Suppressor macrophage (primary cell): ENCODE data around the gene TNFRSF6B.
"Not testable (repeated sequence)": the region's sequence is repeated elsewhere in the genome, so short reads cannot be mapped to it uniquely, and the experiment has no call there.

Experiments
- DNase-seq, 4 experiments: peaks; one replicate each; pipeline ENCODE4 v3.0.0-alpha.2; 2020 to 2022

The TNFRSF6B gene

DNA sequence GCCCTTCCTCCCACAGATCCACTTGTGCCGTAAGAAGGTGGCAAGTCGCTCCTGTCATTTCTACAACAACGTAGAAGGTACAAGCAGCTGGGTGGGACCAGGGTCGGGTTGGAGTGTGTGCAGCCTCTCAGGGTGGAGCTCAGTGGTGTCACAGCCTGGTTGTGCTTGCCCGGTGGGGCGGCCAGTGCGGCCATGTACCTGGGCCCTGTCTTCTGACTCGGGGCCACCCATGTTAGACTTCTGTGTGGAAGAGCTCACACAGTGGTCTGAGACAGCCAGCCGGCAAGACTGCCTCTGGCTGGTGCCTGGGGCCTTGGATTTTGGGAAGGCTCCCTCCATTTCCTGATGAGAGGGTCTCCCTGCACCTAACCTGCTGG lies 33.7 kb upstream of the TNFRSF6B start:
- no peak for DNase-seq

DNA sequence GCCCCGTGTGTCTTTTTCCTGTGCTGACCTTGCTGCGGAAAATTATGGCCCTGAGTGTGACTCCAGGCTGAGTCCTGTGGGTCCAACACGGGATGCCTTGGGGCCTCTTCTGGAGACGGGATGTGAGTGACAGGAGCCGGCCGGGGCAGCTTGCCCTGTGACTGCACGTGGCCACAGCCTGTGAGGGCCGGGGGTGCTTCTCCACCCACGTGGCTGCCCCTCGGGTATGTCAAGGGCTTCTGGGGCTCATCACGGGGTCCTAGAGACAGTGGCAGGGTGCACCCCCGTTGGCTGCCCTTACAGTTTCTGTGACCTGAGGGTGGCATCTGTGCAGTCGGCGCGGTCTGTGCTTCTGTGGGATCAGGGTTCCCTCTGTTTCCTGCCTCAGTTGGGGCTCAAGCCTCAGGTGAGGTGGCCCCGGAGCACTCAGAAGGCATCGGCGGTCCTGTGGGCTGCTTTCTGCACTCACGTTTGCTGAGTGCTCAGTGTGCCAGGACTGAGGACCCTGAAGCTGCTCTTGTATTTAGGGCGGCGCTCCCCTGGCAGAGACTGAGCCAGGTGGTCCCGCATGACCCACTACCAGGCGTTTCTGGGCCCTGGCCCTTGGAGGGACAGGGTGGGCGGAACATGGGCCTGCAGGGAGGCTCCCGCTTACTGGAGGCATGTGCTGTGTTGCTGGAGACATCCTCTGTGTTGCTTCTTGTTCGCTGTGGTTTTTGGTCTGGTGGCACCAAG lies 33.0 kb upstream of the TNFRSF6B start:
- no peak for DNase-seq

DNA sequence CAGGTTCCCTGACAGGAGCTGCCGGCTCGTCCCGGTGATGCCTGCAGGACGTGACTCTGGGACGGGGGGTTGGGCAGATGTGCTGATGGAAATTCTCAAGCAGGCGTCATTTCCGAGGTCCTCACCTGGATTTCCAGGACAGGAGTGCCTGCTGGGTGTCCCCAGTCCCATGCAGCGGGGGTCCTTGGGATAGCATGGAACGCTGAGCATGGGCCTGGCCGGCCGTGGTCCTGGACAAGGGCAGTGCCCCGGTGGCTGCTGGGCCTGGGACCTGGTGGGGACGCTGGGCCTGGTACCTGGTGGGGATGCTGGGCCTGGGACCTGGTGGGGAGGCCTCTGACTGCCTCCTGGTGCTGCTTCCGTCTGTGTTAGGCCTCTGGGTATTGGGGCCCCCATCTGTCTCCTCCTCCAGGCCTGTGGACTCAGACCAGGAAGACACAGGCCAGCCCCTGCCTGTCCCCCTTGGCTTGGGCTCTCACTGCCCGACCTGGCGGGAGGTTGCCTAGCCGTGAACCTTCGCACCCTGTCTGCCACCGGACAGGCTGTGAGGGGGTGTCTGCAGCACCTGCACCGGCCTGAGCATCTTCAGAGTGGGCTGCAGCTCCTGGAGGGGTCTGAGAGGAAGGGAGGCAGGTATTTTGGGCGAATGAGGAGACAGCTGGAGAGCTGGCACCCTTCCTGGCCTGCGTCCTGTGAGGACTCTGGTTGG lies 32.2 kb upstream of the TNFRSF6B start:
- DNase-seq, result no peak

DNA sequence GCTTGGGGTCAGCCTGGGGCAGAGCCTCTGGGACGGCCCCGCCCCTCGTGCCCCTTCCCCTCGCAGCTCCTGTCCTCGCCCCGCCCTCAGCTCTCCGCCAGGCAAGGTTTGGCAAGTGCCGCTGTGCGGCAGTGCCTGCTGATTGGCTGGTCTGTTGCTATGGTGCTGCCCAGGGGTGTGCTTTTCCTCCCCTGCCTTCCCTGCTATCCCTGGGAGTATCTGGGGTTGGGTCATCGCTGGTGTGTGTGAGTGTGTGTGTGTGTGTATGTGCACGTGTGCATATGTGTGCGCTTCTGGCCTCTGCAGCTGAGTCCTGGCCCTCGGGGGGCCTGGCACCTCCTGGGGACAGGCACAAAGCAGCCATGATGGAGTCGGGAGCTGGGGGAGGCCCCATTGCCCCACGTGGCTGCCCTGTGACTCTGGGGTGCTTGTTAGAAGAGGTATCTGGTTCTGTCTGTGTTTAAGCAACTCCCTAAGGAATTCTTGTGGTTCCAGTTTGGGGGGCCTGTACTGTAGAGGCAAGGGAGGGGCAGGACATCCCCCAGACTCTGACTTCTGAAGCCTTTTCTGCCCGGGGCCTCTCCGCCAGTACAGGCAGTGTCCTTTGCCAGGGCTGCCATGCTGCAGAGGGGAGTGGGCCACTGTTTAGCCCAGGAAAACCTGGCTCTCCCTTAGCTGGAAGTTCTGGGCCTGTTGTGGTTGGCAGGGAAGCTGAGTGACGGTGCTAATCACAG lies 31.4 kb upstream of the TNFRSF6B start:
- no peak for DNase-seq

DNA sequence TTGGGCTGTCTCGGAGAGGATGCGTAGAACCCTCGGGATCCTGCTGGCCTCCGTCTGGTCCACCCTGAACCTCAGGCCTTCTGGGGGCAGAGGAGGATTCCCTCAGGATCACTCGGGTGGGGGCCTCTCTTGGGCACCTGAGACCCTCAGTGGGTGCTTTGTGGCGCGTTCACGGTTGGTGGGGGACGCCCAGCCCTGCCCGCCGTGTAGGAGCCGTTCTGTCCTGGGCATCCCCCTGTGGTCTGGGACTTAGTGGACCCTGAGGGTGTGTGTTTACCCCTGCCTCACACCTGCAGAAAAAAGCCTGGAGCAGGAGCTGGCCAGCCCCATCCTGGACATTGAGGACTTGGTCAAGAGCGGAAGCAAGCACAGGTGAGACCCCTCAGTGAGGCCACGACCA lies 30.7 kb upstream of the TNFRSF6B start:
- no peak for DNase-seq

DNA sequence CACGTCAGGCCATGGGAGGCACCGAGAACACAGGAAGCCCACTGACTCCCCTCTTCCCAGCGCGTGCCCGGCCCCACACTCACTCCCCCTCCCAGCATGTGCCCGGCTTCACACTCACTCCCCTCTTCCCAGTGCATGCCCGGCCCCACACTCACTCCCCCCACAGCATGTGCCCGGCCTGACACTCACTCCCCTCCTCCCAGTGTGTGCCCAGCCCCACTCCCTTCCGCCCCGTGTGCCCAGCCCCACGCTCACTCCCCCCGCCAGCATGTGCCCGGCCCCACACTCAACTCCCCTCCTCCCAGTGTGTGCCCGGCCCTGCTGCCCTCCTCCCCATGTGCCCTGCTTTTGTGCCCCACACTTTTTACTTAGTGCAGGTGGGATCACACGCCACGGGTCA lies 28.6 kb upstream of the TNFRSF6B start:
- DNase-seq, result no peak

DNA sequence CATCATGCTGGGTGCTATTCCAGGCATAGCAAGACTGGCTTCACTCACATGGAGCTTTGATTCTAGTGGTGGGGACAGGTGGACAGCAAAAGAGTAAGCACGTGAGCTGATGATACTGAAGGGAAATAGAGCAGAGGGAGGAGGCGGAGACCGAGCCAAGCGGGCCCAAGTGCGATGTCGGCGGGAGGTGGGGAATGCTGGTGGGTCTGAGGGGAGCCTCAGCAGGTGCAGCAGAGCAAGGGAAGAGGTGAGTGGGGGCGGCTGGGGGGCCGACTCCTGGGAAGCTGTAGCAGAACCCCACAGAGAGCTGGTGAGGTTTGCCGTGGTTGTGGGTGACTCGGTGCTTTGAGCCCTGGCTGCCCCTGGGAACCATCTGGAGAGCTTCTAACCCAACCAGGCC lies 28.1 kb upstream of the TNFRSF6B start:
- no peak for DNase-seq

DNA sequence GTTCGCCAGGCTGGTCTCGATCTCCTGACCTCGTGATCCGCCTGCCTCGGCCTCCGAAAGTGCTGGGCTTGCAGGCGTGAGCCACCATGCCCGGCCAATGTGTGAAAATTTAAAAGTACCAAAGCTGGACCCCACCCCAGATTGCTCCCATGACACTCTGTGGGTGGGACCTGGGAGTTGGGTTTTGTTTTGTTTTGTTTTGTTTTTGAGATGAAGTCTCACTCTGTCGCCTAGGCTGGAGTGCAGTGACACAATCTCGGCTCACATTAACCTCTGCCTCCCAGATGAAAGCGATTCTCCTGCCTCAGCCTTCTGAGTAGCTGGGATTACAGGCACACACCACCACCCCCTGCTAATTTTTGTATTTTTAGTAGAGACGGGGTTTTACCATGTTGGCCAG lies 24.8 kb upstream of the TNFRSF6B start:
- DNase-seq, result not testable (repeated sequence)

DNA sequence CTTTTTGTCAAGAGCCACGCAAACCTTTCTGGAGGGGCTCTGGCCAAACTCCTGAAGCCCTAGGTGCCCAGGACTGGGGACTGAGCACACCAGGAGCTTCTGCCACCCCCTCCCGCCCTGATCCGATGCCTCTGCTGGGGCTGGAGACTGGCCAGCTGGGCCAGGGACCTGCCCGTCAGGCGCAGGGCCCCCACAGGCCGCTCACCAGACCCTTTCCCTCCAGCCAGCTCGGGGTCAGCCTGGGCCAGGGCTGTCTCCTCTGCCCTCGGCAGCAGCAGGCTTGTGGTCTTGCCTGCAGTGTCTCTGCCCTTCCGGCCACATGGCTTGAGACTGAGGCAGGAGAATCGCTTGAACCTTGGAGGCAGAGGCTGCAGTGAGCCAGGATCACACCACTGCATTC lies 23.8 kb upstream of the TNFRSF6B start:
- DNase-seq, result no peak

DNA sequence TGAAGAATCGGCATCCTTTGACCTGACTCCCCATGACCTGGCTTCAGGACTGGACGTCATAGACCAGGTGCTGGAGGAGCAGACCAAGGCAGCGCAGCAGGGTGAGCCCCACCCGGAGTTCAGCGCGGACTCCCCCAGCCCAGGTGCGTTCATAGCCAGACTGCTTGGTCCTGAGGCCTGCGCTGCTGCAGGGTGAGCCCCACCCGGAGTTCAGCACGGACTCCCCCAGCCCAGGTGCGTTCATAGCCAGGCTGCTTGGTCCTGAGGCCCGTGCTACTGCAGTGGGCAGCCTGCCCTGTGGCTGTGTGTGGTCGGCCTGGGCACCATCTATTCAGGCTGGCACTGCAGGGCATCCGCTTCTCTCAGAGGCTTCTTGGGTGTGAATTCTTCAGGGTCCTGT lies 22.5 kb upstream of the TNFRSF6B start:
- DNase-seq, result no peak

DNA sequence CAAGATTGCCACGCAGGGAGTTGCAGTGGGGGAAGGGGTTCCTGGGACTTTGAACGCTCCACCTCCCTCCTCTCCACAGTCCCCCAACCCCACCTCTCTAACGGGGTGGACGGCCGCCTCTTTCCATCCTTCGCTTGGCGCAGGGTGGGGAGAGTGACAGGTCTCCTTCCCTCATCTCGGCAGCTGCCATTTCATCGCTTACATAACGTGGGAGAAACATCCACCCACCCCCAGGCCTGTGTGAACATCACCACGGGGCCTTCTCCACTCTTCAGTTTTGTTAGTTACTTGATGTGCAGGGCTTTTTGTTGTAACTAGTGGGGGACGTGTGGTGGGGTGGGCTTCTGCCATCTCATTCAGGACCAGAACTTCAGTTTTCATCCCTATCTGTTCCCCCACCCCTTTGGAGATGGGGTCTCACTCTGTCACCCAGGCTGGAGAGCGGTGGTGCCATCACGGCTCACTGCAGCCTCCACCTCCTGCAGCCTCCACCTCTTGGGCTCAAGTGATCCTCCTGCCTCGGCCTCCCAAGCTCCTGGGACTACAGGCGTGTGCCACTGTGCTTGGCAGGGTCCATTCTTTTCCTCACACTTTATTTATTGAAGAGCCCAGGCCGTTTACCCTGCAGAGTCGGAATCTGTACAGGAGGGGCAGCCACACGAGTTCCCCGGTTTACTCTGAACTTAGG lies 20.6 kb upstream of the TNFRSF6B start:
- no peak for DNase-seq

DNA sequence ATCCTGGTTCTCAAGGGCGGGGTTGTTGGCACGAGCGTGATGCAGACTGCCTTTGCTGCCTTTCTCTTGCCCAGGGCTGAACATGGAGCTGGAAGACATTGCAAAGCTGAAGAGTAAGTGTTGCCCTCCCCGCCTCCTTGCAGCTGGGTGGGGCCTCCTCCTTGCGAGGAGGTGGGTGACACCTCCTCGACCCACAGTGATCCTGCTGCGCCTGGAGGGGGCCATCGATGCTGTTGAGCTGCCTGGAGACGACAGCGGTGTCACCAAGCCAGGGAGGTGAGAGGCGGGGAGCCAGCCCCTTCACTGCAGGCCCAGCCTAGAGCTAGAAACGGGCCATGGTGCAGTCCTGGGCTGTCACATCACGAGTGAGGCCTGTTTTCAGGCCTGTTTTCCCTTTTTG lies 18.4 kb upstream of the TNFRSF6B start:
- DNase-seq, result no peak

DNA sequence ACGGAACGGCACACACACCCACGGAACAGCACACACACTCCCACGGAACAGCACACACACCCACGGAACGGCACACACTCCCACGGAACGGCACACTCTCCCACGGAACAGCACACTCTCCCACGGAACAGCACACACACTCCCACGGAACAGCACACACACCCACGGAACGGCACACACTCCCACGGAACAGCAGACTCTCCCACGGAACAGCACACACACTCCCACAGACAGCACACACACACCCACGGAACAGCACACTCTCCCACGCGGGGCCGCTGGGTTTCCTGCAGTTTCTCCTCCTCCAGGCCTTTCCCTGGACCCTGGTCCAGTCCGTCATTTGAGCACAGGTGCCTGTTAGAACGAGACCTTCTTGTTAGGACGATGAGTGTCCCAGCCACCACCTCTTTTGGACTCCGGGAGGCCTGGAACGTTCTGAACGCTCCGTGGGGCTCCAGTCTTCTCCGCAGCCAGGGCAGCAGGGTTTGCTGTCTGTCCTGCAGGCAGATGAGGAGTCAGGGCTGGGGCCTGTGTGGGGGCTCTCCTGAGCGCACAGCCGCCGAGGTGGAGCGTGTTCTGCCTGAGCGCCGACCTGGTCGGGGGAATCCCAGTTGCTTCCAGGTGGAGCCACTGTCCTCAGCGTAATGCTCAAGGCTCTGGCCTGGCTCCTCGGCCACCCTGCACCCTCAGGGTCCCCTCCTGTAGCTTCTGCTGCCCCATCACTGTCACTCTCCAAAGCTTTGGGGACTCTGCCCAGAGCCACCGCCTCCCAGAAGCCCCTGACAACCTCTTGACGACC lies 17.6 kb upstream of the TNFRSF6B start:
- no peak for DNase-seq

DNA sequence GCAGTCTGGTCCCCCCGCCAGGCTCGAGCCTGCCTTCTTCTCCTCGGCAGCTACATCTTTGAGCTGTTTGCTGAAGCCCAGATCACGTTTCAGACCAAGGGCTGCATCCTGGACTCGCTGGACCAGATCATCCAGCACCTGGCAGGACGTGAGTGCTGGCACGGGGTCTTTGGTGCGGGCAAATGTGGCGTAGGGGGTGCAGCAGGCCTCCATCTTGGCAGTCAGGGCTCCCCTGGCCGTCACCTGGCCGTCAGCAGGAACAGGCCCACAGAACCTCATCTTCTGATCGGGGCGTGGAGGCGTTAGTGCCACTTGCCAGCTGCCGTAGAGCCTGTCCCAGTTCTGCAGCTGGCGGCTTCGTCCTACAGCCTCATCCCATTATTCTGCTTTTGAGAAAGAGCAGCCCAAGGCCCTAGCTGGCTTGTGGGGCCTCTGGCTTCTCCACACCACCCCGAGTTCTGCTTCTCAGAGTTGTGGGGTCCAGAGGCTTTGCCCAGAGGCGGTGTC lies 16.6 kb upstream of the TNFRSF6B start:
- no peak for DNase-seq

DNA sequence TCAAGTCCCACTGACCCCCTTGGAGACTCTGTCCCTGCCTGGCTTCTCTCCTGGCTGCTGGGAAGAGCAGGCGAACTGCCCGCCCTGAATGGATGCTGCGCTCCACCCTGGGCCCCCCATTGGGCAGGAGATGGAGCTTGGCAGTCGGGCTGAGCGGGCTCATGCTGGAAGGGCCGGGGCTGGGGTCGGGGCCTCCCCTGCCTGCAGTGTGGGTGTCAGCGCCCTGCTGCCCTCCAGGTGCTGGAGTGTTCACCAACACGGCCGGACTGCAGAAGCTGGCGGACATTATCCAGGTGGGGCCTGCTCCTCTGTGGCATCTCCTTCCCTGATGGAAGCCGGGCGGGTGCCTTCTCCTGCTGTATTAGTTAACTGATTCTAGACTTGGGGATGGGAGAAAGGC lies 16.0 kb upstream of the TNFRSF6B start:
- no peak for DNase-seq

DNA sequence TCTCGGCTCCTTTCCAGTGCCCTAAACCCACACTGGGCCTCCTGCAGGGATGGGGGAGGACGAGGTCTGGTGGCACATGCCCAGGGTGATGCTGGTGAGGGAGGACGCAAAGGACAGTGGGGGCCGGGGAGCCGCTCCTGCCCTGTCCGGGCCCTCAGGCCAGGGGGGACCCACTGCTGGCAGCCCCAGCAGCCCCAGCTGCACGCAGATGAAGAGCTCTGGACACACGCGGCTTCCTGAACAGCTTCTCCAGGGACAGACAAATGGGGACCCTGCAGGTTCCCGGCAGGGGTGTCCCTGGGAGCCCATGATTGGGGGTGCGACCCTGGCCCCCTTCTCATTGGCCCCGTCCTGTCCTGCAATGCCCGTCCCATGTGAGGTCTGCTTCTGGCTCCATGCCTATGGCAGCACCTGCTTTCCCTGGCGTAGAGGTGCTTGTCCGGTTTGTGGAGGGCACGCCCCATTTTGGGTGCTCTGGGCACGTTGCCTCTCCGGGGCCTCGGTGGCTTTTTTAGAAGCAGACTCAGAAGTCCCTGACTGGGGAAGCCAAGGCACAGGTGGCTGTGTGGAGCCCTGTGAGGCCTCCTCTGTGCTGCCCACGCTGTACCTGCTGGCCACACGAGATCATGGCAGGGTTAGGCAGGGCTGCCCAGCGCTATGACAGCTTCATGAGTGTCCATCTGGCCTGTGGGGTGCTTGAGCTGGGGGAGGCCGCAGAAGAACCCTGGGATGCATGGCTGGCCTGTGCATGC lies 15.4 kb upstream of the TNFRSF6B start:
- DNase-seq, result no peak

DNA sequence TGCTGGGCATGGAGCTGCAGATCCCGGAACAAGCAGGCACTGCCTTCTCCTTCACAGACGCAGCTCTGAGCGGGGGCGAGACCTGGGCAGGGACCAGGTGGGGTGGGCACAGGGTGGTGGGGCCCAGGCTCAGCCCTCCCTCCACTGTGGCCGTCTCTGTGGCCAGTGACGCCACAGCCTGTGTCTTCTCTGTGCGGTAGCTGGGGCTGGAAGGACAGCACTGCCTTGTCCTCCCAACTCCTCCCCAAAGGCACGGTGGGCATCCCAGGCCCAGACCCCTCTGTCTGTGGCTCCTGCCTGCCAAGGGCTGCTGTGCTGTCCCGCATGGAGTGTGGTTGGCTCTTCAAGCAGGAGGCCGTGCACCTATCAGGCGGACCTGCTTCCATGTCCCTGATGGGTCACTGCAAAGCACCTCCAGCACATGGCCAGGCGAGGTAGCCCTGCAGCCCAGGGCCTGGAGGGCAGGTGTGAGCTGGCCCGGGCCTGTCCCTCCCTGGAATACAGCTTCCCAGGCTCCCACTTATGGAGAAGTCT lies 14.8 kb upstream of the TNFRSF6B start:
- no peak for DNase-seq

DNA sequence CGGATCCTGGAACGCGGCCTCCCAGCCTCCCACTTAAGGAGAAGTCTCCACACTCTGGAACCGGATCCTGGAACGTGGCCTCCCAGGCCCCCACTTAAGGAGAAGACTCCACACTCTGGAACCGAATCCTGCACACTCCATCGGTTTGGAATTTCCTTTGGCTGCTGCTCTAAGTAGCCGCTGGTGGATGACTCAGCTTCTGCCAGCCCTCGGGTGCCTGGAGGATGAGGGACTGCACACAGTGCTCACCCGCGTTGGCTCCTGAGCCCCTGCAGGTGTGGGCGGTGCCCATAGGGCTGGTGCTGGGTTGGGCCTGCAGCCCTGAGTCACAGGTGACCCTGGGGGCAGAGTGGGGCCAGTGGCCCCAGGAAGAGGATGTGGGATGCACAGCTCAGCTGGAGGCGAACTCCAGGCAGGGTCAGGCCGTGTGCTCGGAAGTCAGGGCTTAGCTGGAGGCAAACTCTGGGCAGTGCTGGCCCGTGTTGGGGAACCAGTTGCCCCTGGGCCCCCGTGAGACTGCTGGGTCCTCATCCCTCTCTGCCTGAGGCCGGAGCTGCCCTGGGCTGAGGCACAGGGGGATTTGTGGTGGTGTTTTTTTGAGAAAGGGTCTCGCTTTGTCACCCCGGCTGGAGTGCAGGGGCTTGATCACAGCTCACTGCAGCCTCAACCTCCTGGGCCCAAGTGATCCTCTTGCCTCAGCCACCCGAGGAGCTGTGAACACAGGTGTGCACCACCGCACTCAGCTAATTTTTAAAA lies 13.9 kb upstream of the TNFRSF6B start:
- DNase-seq, result peak in 2 of 4 experiments; percentile 28 to 30

DNA sequence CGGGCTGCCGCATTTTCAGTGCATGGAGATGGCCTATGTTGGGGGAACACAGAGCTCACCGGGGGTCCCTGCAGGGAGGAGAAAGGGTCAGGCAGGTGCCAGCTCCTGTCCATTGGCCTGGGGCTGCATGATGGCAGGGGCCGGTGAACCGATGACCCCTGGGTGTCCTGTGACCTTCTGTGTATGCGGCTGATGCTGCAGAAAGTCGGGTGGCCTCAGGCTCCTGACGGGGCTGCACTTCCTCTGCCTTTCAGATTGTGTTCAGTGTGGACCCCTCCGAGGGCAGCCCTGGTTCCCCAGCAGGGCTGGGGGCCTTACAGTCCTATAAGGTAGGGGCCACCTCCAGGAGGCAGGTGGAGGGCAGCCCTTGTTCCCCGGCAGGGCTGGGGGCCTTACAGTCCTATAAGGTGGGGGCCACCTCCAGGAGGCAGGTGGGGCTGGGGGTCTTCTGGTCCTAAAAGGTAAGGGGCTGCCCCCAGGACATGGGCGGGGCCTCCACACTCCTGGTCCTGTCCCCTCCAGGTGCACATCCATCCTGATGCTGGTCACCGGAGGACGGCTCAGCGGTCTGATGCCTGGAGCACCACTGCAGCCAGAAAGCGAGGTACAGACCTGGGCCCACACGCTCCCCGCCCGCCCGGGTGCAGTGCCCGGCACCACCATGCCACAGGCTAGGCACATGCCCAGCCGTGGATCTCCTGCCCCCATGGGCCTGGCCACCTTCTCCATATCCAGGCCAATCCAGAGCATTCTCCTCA lies 11.0 kb upstream of the TNFRSF6B start:
- DNase-seq, result no peak

DNA sequence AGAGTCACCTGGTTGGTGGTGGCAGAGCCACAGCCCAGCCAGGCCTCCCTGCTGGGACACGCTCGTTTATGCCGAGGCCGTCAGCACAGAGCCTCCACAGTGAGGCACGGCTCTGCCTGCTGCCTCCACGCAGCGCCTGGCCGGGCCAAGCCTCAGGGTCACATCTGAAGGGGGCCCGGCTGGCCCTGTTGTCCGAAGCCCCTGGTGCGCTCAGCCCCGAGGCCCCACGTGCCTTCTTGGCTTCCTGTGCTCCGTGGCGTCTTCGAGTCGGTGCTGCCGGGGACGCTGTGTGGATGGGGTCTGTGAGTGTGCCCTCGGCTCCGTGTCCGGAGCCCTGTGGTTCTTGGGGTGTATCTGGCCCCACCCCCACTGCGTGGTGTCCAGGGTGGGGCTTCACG lies 10.4 kb upstream of the TNFRSF6B start:
- DNase-seq, result no peak
